ENCODE results near the gene ZCCHC24.
A peak's percentile ranks its signal among the peaks of the same experiment; 100 is the strongest.

ZCCHC24 gene

DNA sequence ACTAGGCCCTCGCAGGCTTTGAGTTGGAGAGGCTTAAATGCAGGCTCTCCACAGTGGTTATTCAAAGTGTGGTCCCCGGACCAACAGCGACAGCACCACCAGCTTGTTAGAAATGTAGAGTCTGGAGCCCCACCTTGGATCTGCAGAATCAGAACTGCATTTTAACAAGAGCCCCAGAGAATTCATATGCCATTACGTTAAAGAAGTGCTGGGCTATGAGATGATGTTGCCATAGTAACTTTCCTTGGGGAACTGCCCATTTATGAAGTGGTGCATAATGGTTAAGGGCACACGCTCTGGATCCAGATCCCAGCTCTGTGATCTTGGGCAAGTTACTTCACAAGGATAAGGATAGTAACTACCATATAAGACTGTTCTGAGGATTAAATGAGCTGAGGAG, 48.9 kb downstream of the ZCCHC24 start:
- DNase-seq (ENCODE audit: insufficient read length, low spot score) (no peak), FAIRE-seq (no peak)
- TF ChIP-seq, protein P1, sequence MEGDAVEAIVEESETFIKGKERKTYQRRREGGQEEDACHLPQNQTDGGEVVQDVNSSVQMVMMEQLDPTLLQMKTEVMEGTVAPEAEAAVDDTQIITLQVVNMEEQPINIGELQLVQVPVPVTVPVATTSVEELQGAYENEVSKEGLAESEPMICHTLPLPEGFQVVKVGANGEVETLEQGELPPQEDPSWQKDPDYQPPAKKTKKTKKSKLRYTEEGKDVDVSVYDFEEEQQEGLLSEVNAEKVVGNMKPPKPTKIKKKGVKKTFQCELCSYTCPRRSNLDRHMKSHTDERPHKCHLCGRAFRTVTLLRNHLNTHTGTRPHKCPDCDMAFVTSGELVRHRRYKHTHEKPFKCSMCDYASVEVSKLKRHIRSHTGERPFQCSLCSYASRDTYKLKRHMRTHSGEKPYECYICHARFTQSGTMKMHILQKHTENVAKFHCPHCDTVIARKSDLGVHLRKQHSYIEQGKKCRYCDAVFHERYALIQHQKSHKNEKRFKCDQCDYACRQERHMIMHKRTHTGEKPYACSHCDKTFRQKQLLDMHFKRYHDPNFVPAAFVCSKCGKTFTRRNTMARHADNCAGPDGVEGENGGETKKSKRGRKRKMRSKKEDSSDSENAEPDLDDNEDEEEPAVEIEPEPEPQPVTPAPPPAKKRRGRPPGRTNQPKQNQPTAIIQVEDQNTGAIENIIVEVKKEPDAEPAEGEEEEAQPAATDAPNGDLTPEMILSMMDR (IDR thresholded peaks at IDR 0.05; ENCODE audit: insufficient read depth, missing control alignments): no peak

- DNase-seq (ENCODE audit: insufficient read length, low spot score) (no peak), FAIRE-seq (no peak)
- TF ChIP-seq, protein P1 (IDR thresholded peaks at IDR 0.05; ENCODE audit: insufficient read depth, missing control alignments): no peak
Observed at GRCh38 chr10:79394664-79395063, 50.8 kb downstream of the ZCCHC24 start.

GRCh38 chr10:79393924-79394610, 51.4 kb downstream of the ZCCHC24 start:
- TF ChIP-seq, protein P1 (IDR thresholded peaks at IDR 0.05; ENCODE audit: insufficient read depth, missing control alignments): no peak
- no peak for DNase-seq (ENCODE audit: insufficient read length, low spot score)
- FAIRE-seq: no peak

DNA sequence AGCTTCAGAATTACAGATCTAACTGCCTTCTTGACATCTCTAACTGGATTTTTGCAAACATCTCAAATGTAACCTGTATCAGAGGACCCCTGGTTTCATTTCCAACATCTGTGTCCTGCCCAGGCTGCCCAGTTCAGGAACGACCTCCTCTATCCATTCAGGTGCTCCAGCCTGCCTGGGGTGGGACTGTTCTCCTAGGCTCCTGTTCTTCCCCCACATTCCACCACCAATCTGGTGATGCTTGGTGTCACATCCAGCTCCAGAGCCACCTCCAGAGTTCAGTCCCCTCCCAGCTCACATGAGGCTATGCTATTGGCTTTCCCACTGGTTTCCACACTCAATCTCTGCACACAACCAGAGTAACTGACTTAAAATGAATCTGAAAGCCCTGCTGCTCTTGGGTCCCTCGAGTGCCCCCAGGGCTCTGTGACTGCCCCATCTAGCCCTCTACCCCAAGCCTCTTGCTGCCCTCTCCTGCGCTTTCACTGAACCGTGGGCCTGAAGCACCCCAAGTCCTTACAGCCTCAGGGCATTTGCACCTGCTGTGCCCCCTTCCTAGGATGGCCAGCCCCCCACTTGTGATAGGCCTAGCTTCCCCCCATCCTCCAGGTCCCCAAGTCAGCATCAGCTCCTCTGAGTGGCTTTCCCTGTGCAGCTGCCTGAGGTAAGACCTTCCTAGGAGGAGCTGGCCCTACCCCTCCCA, 52.1 kb downstream of the ZCCHC24 start:
- DNase-seq (ENCODE audit: insufficient read length, low spot score) (no peak), FAIRE-seq (no peak)
- TF ChIP-seq, protein P1 (IDR thresholded peaks at IDR 0.05; ENCODE audit: insufficient read depth, missing control alignments): no peak

GRCh38 chr10:79392506-79393176, 52.8 kb downstream of the ZCCHC24 start:
- TF ChIP-seq, protein P1 (IDR thresholded peaks at IDR 0.05; ENCODE audit: insufficient read depth, missing control alignments): no peak
- no peak for FAIRE-seq
- DNase-seq (ENCODE audit: insufficient read length, low spot score): peak; percentile 15

GRCh38 chr10:79392020-79392398, 53.4 kb downstream of the ZCCHC24 start:
- no peak for DNase-seq (ENCODE audit: insufficient read length, low spot score)
- no peak for FAIRE-seq
- TF ChIP-seq, protein P1 (IDR thresholded peaks at IDR 0.05; ENCODE audit: insufficient read depth, missing control alignments): no peak

Measured in D721Med (cell line).